Measurements from ENCODE around the gene KRT28.
"Not testable (repeated sequence)": the region's sequence is repeated elsewhere in the genome, so short reads cannot be mapped to it uniquely, and the experiment has no call there.

Gene KRT28

GRCh38 chr17:40777459-40777858 is 22.3 kb downstream of the KRT28 start:
- DNase-seq: no peak

- DNase-seq: no peak
These were observed 23.8 kb downstream of the KRT28 start for GRCh38 chr17:40775945-40776344.

- no peak for DNase-seq
These were observed 27.7 kb downstream of the KRT28 start, which contains the start of gene KRT26 for GRCh38 chr17:40772101-40772500. TSS of gene KRT26 (minus strand) at chr17:40772201. CDS start at chr17:40772113, 88 bp downstream.

- DNase-seq: no peak
These were observed 34.1 kb downstream of the KRT28 start for GRCh38 chr17:40765657-40766056.

- no peak for DNase-seq
These were observed 36.0 kb downstream of the KRT28 start for GRCh38 chr17:40763752-40764151.

- no peak for DNase-seq
These were observed 39.4 kb downstream of the KRT28 start for GRCh38 chr17:40760105-40761016.

GRCh38 chr17:40755231-40755630 is 44.5 kb downstream of the KRT28 start, which contains the start of gene KRT25:
TSS of gene KRT25 (minus strand) at chr17:40755331. CDS start at chr17:40755271, 60 bp downstream.
- no peak for DNase-seq

- no peak for DNase-seq
These were observed 46.0 kb downstream of the KRT28 start for GRCh38 chr17:40753804-40754203.

GRCh38 chr17:40751065-40751464 is 48.7 kb downstream of the KRT28 start:
- no peak for DNase-seq

- no peak for DNase-seq
These were observed 49.4 kb downstream of the KRT28 start for GRCh38 chr17:40750391-40750790.

- not testable (repeated sequence) for DNase-seq
These were observed 51.1 kb downstream of the KRT28 start for GRCh38 chr17:40748666-40749065.
